Suprapubic skin (tissue), 3 donors: Measurements from ENCODE around the gene CACNA2D3.

Experiments used
- EP300 ChIP-seq: sonication (generic); formaldehyde crosslinking; IDR thresholded peaks from one replicate; pipeline ENCODE4 v1.6.1; 2017; ENCODE audit warnings: antibody characterized with exemption
- TF ChIP-seq, protein P1 (sequence below), 2 donors: fragments of 200-600 bp in 1 of 2; fragments of 450-650 bp in 1 of 2; sonication (generic) in 1 of 2; IDR thresholded peaks; one replicate each; pipeline ENCODE4 v1.5.1; 2016 to 2019; ENCODE audit warnings: antibody characterized with exemption in 2 of 2, mild to moderate bottlenecking in 1 of 2, moderate library complexity in 1 of 2

DNA sequence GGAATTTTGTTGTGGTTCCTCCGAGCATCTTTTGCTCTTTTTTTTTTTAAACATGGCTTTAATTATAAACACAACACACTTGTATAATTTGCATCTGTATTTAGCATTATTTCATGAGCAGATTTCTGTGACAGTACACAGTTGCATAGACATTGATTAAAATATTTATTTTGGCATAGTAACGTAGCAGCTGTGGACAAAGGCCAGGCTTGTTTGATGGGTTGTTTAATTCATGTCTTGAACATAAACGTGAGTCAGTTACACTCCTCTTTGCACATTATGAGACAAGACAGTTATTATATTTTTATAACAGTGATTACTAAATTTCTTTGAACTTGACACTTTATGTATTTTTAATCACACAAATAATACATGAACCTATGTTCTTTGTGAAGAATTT is 182.5 kb downstream of the CACNA2D3 start:
- TF ChIP-seq EP300: no peak
- TF ChIP-seq, protein P1, sequence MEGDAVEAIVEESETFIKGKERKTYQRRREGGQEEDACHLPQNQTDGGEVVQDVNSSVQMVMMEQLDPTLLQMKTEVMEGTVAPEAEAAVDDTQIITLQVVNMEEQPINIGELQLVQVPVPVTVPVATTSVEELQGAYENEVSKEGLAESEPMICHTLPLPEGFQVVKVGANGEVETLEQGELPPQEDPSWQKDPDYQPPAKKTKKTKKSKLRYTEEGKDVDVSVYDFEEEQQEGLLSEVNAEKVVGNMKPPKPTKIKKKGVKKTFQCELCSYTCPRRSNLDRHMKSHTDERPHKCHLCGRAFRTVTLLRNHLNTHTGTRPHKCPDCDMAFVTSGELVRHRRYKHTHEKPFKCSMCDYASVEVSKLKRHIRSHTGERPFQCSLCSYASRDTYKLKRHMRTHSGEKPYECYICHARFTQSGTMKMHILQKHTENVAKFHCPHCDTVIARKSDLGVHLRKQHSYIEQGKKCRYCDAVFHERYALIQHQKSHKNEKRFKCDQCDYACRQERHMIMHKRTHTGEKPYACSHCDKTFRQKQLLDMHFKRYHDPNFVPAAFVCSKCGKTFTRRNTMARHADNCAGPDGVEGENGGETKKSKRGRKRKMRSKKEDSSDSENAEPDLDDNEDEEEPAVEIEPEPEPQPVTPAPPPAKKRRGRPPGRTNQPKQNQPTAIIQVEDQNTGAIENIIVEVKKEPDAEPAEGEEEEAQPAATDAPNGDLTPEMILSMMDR (IDR thresholded peaks at IDR 0.05): no peak
